Cardiac fibroblast (primary cell): ENCODE results near the gene POT1.

ENCODE experiments used
- DNase-seq, 2 donors: peaks; one replicate each; pipeline versions ENCODE4 v3.0.0 to v3.0.0-alpha.2; 2010; ENCODE audit warnings: low read depth in 2 of 2
- H3K4me3 ChIP-seq, 2 donors: replicated peaks in 1 of 2; 1 replicate in 1 of 2; 2 replicates in 1 of 2; pipeline ENCODE4 v1.5.1; 2011; ENCODE audit warnings: low read depth in 2 of 2, low read length in 2 of 2, mild to moderate bottlenecking in 2 of 2, moderate library complexity in 1 of 2
- TF ChIP-seq, protein P1 (sequence below): IDR thresholded peaks from one replicate; pipeline ENCODE4 v1.5.1; 2011; ENCODE audit warnings: low read depth, mild to moderate bottlenecking, low read length, inconsistent platforms

POT1 gene

DNA sequence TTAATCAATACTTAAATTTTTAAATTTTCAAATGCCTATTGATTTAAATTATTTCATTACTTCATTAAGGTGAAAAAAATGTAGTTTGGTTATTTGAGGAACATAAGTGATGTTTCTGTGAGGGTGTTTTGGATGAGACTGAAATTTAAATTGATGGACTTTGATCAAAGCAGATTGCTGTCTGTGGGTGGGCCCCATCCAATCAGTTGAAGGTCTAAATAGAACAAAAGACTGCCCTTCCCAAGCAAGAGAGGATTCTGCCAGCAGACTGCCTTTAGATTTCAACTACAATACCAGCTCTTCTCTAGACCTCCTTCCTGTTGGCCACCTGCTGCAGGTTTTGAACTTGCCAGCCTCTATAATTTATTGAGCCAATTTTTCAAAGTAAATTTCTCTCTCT lies 149.6 kb downstream of the POT1 start:
- no peak overlapping the region for H3K4me3 ChIP-seq
- DNase-seq = no peak
- TF ChIP-seq, protein P1, sequence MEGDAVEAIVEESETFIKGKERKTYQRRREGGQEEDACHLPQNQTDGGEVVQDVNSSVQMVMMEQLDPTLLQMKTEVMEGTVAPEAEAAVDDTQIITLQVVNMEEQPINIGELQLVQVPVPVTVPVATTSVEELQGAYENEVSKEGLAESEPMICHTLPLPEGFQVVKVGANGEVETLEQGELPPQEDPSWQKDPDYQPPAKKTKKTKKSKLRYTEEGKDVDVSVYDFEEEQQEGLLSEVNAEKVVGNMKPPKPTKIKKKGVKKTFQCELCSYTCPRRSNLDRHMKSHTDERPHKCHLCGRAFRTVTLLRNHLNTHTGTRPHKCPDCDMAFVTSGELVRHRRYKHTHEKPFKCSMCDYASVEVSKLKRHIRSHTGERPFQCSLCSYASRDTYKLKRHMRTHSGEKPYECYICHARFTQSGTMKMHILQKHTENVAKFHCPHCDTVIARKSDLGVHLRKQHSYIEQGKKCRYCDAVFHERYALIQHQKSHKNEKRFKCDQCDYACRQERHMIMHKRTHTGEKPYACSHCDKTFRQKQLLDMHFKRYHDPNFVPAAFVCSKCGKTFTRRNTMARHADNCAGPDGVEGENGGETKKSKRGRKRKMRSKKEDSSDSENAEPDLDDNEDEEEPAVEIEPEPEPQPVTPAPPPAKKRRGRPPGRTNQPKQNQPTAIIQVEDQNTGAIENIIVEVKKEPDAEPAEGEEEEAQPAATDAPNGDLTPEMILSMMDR = no peak

DNA sequence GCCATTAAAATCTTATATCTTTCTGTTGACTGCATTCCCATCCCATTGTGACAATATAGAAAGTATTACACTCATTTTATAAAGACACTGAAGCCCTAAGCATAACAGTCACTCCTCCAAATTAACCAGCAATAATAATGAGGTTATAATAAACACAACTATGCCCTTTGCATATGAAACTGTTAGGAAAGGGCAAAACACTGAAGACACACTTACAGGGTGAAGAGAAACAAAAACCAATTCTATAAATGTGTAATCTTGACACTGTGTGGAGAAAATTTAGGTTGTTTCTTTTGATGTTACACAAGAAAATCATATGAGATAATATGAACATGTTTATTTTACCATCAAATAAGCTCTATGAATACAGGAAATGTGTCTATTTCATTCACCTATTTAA lies 150.0 kb downstream of the POT1 start:
- no peak overlapping the region for H3K4me3 ChIP-seq
- DNase-seq = no peak
- TF ChIP-seq, protein P1 = no peak

DNA sequence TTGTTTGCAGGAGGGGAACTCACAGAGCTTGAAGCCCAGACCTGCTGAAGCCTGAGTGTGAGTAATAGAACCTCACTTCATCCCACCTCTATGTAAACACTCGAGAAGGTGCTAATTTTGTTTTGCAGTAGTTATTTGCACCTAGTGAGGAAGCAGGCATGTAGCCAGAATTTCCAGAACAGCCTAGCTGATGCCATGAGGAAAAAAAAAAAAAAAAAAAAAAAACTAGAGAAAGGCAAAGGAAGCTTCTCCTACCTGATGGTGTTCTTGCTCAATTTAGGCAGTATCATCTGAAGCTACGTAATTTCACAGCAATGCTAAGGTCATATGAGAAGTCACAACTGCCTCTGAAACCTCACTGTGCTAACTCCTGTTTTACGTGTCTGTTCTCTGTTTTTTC lies 150.4 kb downstream of the POT1 start:
- TF ChIP-seq, protein P1 = no peak
- DNase-seq = no peak
- no peak overlapping the region for H3K4me3 ChIP-seq

DNA sequence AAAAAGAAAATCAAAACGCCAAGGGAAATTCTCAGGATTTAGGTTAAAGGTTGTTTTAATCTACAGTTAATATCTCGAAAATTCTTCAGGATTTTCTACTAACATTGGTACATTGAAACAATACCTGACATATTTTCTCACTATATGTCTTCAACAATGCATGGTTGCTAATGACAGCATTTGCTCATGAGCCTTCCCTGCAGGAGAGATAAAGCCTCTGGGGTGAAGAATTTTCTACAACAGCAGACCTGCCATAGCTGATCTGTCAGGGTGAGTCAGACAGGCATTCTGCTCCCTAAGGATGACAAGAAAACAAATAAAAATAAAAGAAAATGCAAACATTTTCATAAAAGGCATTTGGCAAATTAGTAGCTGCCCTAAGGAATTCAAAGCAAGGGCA lies 152.4 kb downstream of the POT1 start:
- DNase-seq = peak in 1 of 2 donors; percentile 4
- H3K4me3 ChIP-seq = no peak overlapping the region
- TF ChIP-seq, protein P1 = no peak

DNA sequence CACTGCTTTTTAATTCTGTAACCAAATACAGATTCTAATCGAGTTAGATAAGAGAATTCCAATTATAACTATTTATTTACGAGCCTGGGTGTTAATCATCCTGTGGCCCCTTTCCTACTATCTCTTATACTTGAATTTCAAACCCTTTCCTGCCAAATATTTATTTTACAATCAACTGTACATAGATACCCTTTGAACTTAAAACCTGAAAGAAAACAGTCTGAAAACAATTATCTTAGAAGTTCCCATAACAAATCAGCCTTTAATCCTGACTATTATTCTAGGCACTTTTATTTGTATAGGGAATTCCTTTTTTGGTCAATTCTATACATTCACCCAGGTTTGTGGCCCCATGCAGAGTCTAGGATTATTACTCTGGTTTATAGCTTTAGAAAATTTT lies 153.5 kb downstream of the POT1 start:
- H3K4me3 ChIP-seq = no peak overlapping the region
- TF ChIP-seq, protein P1 = no peak
- no peak for DNase-seq

DNA sequence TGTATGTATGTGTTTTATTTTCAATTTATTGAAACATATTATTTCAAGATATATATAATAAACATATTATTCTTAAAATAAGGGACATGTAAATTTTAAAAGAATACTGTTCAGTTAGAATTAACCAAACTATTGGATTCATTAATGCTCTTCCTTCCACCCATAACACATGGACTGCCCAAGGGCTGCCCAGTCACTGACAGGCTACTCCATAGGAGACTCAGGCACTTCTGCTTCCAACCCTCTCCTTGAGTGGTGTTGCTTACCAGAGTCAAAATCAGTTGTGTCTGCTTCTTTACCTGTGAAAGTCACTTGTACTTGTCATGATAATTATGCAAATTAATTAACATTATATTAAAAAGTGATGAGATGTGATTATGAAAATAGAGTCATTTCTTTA lies 154.2 kb downstream of the POT1 start:
- TF ChIP-seq, protein P1 = no peak
- no peak for DNase-seq
- H3K4me3 ChIP-seq = no peak overlapping the region

DNA sequence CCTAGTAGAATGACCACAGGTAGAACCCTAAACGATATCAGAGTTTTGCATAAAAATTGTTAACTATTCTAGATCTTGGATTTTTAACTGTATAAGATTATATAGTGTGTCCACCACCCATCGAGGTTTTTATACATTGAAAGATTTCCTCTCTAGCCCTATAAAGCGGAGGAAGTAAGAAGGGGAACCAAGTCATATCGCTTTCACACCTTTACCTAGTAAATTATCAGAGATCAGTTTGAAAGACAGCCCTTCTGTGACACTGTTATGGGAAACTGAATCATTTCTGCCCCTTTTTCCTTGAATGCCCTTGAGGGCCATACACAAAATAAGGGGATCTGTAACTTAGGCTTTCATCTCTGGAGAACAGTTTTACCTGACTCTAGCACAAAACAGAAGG lies 155.7 kb downstream of the POT1 start:
- H3K4me3 ChIP-seq = no peak overlapping the region
- TF ChIP-seq, protein P1 = no peak
- DNase-seq = no peak
